Endothelial cell of umbilical vein (primary cell): Measurements from ENCODE around the gene NR6A1. TPM values are rescaled to one million over a fixed set of nuclear protein-coding genes. Genes with fewer than 3 reads are reported as not detected.

Experiments used
- BruUV-seq: library from RNA; stranded (reverse); fragments of 400-500 nt; replicated peaks from 2 replicates; lab custom pipeline; 2021; lab: Mats Ljungman, UMichigan
- CTCF ChIA-PET: fragments of 300-600, 350-600 bp; sonication (Branson Sonifier 250); formaldehyde crosslinking; loops from one replicate; lab custom pipeline; 2021; ENCODE audit warnings: antibody characterized with exemption, inconsistent platforms; lab: Charles Lee
- POLR2A ChIA-PET: fragments of 300-600, 350-600 bp; sonication (Branson Sonifier 250); formaldehyde crosslinking; loops from one replicate; lab custom pipeline; 2021; ENCODE audit warnings: antibody characterized with exemption, inconsistent platforms; lab: Charles Lee
- DNase-seq: peaks from one replicate; pipeline ENCODE4 v3.0.0-alpha.2; 2011; ENCODE audit warnings: low read depth, low spot score
- FAIRE-seq: peaks from 2 replicates; lab custom pipeline; 2011; peaks lifted over from hg19 to GRCh38; lab: Jason Lieb, UNC
- H2AFZ ChIP-seq: 2 replicates; pipeline ENCODE4 v1.6.0; 2012; ENCODE audit warnings: low read depth, low read length, control low read depth, inconsistent platforms
- H3K27ac ChIP-seq: 2 replicates; pipeline ENCODE4 v1.5.1; 2011; ENCODE audit warnings: low read depth, mild to moderate bottlenecking, control low read depth, low read length, moderate library complexity; ENCODE audit not compliant: insufficient read depth
- H3K27me3 ChIP-seq, 2 experiments: 2 replicates each; pipeline versions ENCODE4 v1.6.0 to v1.6.1; 2011; ENCODE audit warnings: low read length in 2 of 2, mixed read lengths in 1 of 2; ENCODE audit not compliant: control insufficient read depth in 2 of 2, insufficient read depth in 2 of 2
- H3K36me3 ChIP-seq, 2 experiments: 2 replicates in 1 of 2; 3 replicates in 1 of 2; pipeline ENCODE4 v1.5.1; 2011; ENCODE audit warnings: low read length in 2 of 2, mild to moderate bottlenecking in 1 of 2, moderate library complexity in 1 of 2; ENCODE audit not compliant: control insufficient read depth in 2 of 2, insufficient read depth in 2 of 2; ENCODE audit errors: extremely low read depth in 1 of 2
- H3K4me1 ChIP-seq: 3 replicates; pipeline ENCODE4 v1.5.1; 2011; ENCODE audit warnings: mild to moderate bottlenecking, low read length; ENCODE audit not compliant: control insufficient read depth, insufficient read depth; ENCODE audit errors: extremely low read depth
- H3K4me2 ChIP-seq: 2 replicates; pipeline ENCODE4 v1.6.1; 2011; ENCODE audit warnings: low read length, control low read depth, mixed read lengths; ENCODE audit not compliant: insufficient read depth
- H3K4me3 ChIP-seq, 3 experiments: fragments of 200-600 bp in 1 of 3; sonication (generic), shearing (Covaris generic) in 1 of 3; replicated peaks in 1 of 3; 2 replicates each; pipeline ENCODE4 v1.5.1; 2011 to 2016; ENCODE audit warnings: control low read depth in 3 of 3, low read length in 3 of 3, mild to moderate bottlenecking in 2 of 3, inconsistent platforms in 1 of 3, low read depth in 1 of 3, moderate library complexity in 1 of 3; ENCODE audit not compliant: insufficient read depth in 1 of 3
- H3K79me2 ChIP-seq: 2 replicates; pipeline ENCODE4 v1.6.0; 2012; ENCODE audit warnings: low read length, inconsistent platforms; ENCODE audit not compliant: control insufficient read depth, insufficient read depth
- H3K9ac ChIP-seq: replicated peaks from 2 replicates; pipeline ENCODE3; 2011; ENCODE audit warnings: low read length, control low read depth; ENCODE audit not compliant: insufficient read depth; ENCODE audit errors: extremely low read depth
- H3K9me1 ChIP-seq: replicated peaks from 3 replicates; pipeline ENCODE4 v1.6.0; 2011; ENCODE audit warnings: mild to moderate bottlenecking, low read length; ENCODE audit not compliant: control insufficient read depth, insufficient read depth; ENCODE audit errors: extremely low read depth
- H3K9me3 ChIP-seq: replicated peaks from 2 replicates; pipeline ENCODE4 v1.5.1; 2012; ENCODE audit warnings: low read length, inconsistent platforms; ENCODE audit not compliant: control insufficient read depth, insufficient read depth
- H4K20me1 ChIP-seq: replicated peaks from 2 replicates; pipeline ENCODE3; 2011; ENCODE audit warnings: mild to moderate bottlenecking, low read length; ENCODE audit not compliant: control insufficient read depth, insufficient read depth; ENCODE audit errors: extremely low read depth
- EZH2 ChIP-seq: IDR thresholded peaks from 2 replicates; pipeline ENCODE4 v1.6.1; 2012; ENCODE audit warnings: borderline replicate concordance, low read depth, mild to moderate bottlenecking, moderate library complexity, low read length, inconsistent platforms; ENCODE audit not compliant: severe bottlenecking
- FOS ChIP-seq: IDR thresholded peaks from 2 replicates; pipeline ENCODE4 v1.6.1; 2011; ENCODE audit warnings: mild to moderate bottlenecking, low read length, moderate library complexity, borderline replicate concordance; ENCODE audit not compliant: insufficient read depth
- GATA2 ChIP-seq: IDR thresholded peaks from 2 replicates; pipeline ENCODE4 v1.7.0; 2011; ENCODE audit warnings: low read depth, mild to moderate bottlenecking, moderate library complexity, mixed read lengths, low read length; ENCODE audit not compliant: insufficient read length, insufficient read depth
- JUN ChIP-seq: IDR thresholded peaks from 2 replicates; pipeline ENCODE4 v1.6.1; 2011; ENCODE audit warnings: borderline replicate concordance, low read depth; ENCODE audit not compliant: insufficient read length, insufficient read depth
- MAX ChIP-seq: IDR thresholded peaks from 2 replicates; pipeline ENCODE4 v1.6.1; 2011; ENCODE audit not compliant: insufficient read depth, insufficient read length
- MYC ChIP-seq: IDR thresholded peaks from one replicate; pipeline ENCODE4 v1.6.1; 2011; ENCODE audit warnings: mild to moderate bottlenecking, low read depth, low read length
- POLR2A ChIP-seq: IDR thresholded peaks from 2 replicates; pipeline ENCODE4 v1.6.1; 2012; ENCODE audit warnings: low read depth, mild to moderate bottlenecking, control low read depth, low read length
- POLR2AphosphoS5 ChIP-seq: IDR thresholded peaks from 2 replicates; pipeline ENCODE4 v1.6.1; 2012; ENCODE audit warnings: low read depth, mild to moderate bottlenecking, control low read depth, low read length, moderate library complexity; ENCODE audit not compliant: insufficient read depth
- dilution Hi-C: fragments of 300-500 bp; cut with MboI; formaldehyde crosslinking; loops from one replicate; pipeline ENCODE4 v1.15.0; 2019; ENCODE audit warnings: low sequenced_read_pairs; ENCODE audit not compliant: extremely low pct_ligation_motif_present
- intact Hi-C: fragments of 100-400 bp; cut with micrococcal nuclease; formaldehyde crosslinking; loops from one replicate; pipeline ENCODE4 v1.10.0; 2022
- polyA plus RNA-seq, 4 experiments: library from polyadenylated mRNA; depleted of rRNA in 3 of 4; stranded (reverse) in 3 of 4; unstranded in 1 of 4; fragments of >200 nt; gene quantifications; 2 replicates each; pipeline versions ENCODE4 v1.2.1 to v1.2.3, GENCODE V29; 2011 to 2012; ENCODE audit warnings: missing spikeins in 1 of 4
- total RNA-seq: library from RNA; stranded (reverse); gene quantifications from 2 replicates; pipeline ENCODE4 v1.2.3, GENCODE V29; 2021
- TF ChIP-seq, protein P1 (sequence below), 2 donors: IDR thresholded peaks; 1 replicate in 1 of 2; 2 replicates in 1 of 2; pipeline ENCODE4 v1.5.1; 2011; ENCODE audit warnings: low read length in 2 of 2, mild to moderate bottlenecking in 2 of 2, moderate library complexity in 2 of 2, control low read depth in 1 of 2, inconsistent platforms in 1 of 2, low read depth in 1 of 2; ENCODE audit not compliant: insufficient read depth in 1 of 2; ENCODE audit errors: extremely low read depth in 1 of 2

Gene NR6A1
- total and polyA plus RNA-seq, 2 donors (not counting 3 experiments of a cell fraction or from before 2014, with no cell fraction given), result 0.17 to 1.2 TPM

GRCh38 chr9:124743686-124744348 lies 27.3 kb downstream of the NR6A1 start:
- Histone ChIP-seq H3K27me3 (no peaks in the 10 kb centered on the region), H3K4me1 (no peaks in the 10 kb centered on the region), H3K4me2 (no peak overlapping the region), H2AFZ (no peak overlapping the region), H3K36me3 (no peaks in the 10 kb centered on the region), H3K9me3 (no peaks in the 10 kb centered on the region), H3K79me2 (no peaks in the 10 kb centered on the region), H3K27ac (no peak overlapping the region), H3K4me3 (no peak overlapping the region), H3K9me1 (no peaks in the 10 kb centered on the region), H3K9ac (no peak overlapping the region), H4K20me1 (no peaks in the 10 kb centered on the region)
- DNase-seq (no peak), FAIRE-seq (peak; percentile 78)
- intact Hi-C loops, result no loop called here
- no TSS peak for BruUV-seq
- dilution Hi-C loops, result no loop called here
- ChIA-PET POLR2A (no interaction called here), CTCF (interaction anchor here (1.0 to 2.6 kb wide), 8 partner anchors 9 to 192 kb away, joined by 3 to 16 read pairs (median 4); no protein-coding TSS in a partner anchor)
- TF ChIP-seq MYC (no peak), POLR2AphosphoS5 (no peak), MAX (no peak), JUN (no peak), GATA2 (no peak), EZH2 (no peak), POLR2A (no peak), FOS (no peak)
- TF ChIP-seq, protein P1, sequence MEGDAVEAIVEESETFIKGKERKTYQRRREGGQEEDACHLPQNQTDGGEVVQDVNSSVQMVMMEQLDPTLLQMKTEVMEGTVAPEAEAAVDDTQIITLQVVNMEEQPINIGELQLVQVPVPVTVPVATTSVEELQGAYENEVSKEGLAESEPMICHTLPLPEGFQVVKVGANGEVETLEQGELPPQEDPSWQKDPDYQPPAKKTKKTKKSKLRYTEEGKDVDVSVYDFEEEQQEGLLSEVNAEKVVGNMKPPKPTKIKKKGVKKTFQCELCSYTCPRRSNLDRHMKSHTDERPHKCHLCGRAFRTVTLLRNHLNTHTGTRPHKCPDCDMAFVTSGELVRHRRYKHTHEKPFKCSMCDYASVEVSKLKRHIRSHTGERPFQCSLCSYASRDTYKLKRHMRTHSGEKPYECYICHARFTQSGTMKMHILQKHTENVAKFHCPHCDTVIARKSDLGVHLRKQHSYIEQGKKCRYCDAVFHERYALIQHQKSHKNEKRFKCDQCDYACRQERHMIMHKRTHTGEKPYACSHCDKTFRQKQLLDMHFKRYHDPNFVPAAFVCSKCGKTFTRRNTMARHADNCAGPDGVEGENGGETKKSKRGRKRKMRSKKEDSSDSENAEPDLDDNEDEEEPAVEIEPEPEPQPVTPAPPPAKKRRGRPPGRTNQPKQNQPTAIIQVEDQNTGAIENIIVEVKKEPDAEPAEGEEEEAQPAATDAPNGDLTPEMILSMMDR (IDR thresholded peaks at IDR 0.05; ENCODE audit: extremely low read depth in 1 of 2, insufficient read depth in 1 of 2, low read depth in 1 of 2, low read length in 2 of 2), result no peak
